ES-I3 (cell line): ENCODE data around the gene CDH23.

Source experiments
- H3K36me3 ChIP-seq: 2 replicates; pipeline ENCODE4 v1.6.1; 2013; ENCODE audit warnings: mild to moderate bottlenecking, low read length, control low read depth, moderate library complexity; ENCODE audit not compliant: insufficient read depth
- H3K4me1 ChIP-seq: 2 replicates; pipeline ENCODE4 v1.6.1; 2013; ENCODE audit warnings: mild to moderate bottlenecking, control low read depth, low read length; ENCODE audit not compliant: insufficient read depth
- H3K9ac ChIP-seq: 2 replicates; pipeline ENCODE4 v1.6.1; 2013; ENCODE audit warnings: low read depth, mild to moderate bottlenecking, low read length, moderate library complexity
- H3K9me3 ChIP-seq: 2 replicates; pipeline ENCODE4 v1.6.1; 2013; ENCODE audit warnings: mild to moderate bottlenecking, low read length, moderate library complexity; ENCODE audit not compliant: control insufficient read depth, insufficient read depth

The CDH23 gene

GRCh38 chr10:71695502-71696476 is 299.1 kb downstream of the CDH23 start:
- Histone ChIP-seq H3K4me1 (no peaks in the 10 kb centered on the region; the same call in 1 of the 2 replicates), H3K36me3 (no peaks in the 10 kb centered on the region), H3K9me3 (no peaks in the 10 kb centered on the region), H3K9ac (no peak overlapping the region)

GRCh38 chr10:71696628-71697326 is 300.1 kb downstream of the CDH23 start:
- Histone ChIP-seq H3K9me3 (no peaks in the 10 kb centered on the region), H3K36me3 (no peaks in the 10 kb centered on the region), H3K9ac (no peak overlapping the region), H3K4me1 (no peaks in the 10 kb centered on the region; the same call in 1 of the 2 replicates)

- no peaks in the 10 kb centered on the region; the same call in 1 of the 2 replicates for H3K4me1 ChIP-seq
- H3K36me3 ChIP-seq = no peaks in the 10 kb centered on the region
- no peak overlapping the region for H3K9ac ChIP-seq
- no peaks in the 10 kb centered on the region for H3K9me3 ChIP-seq
Observed at GRCh38 chr10:71697938-71698709, 301.4 kb downstream of the CDH23 start.

GRCh38 chr10:71698737-71699136 is 302.0 kb downstream of the CDH23 start:
- Histone ChIP-seq H3K4me1 (no peaks in the 10 kb centered on the region; the same call in 1 of the 2 replicates), H3K9ac (no peak overlapping the region), H3K9me3 (no peaks in the 10 kb centered on the region), H3K36me3 (no peaks in the 10 kb centered on the region)

GRCh38 chr10:71700731-71701368 is 304.1 kb downstream of the CDH23 start:
- Histone ChIP-seq H3K4me1 (no peaks in the 10 kb centered on the region; the same call in 1 of the 2 replicates), H3K9ac (no peak overlapping the region), H3K9me3 (no peaks in the 10 kb centered on the region), H3K36me3 (no peaks in the 10 kb centered on the region)

GRCh38 chr10:71701496-71702132 is 304.9 kb downstream of the CDH23 start:
- H3K9me3 ChIP-seq = no peaks in the 10 kb centered on the region
- H3K9ac ChIP-seq = no peak overlapping the region
- no peaks in the 10 kb centered on the region for H3K36me3 ChIP-seq
- no peaks in the 10 kb centered on the region for H3K4me1 ChIP-seq

- no peaks in the 10 kb centered on the region for H3K4me1 ChIP-seq
- no peaks in the 10 kb centered on the region for H3K9me3 ChIP-seq
- no peak overlapping the region for H3K9ac ChIP-seq
- H3K36me3 ChIP-seq = no peaks in the 10 kb centered on the region
Observed at GRCh38 chr10:71703577-71703976, 306.9 kb downstream of the CDH23 start.

- Histone ChIP-seq H3K9ac (no peak overlapping the region), H3K4me1 (no peaks in the 10 kb centered on the region), H3K9me3 (no peaks in the 10 kb centered on the region), H3K36me3 (no peaks in the 10 kb centered on the region)
Observed at GRCh38 chr10:71704816-71705215, 308.1 kb downstream of the CDH23 start.

- no peak overlapping the region for H3K9ac ChIP-seq
- no peaks in the 10 kb centered on the region for H3K9me3 ChIP-seq
- H3K36me3 ChIP-seq = no peaks in the 10 kb centered on the region
- H3K4me1 ChIP-seq = no peaks in the 10 kb centered on the region
Observed at GRCh38 chr10:71705582-71705981, 308.9 kb downstream of the CDH23 start.

- Histone ChIP-seq H3K9ac (no peak overlapping the region), H3K4me1 (no peaks in the 10 kb centered on the region)
Observed at GRCh38 chr10:71706216-71707121, 309.7 kb downstream of the CDH23 start.

GRCh38 chr10:71707240-71707789 is 310.6 kb downstream of the CDH23 start:
- Histone ChIP-seq H3K36me3 (no peaks in the 10 kb centered on the region), H3K4me1 (no peaks in the 10 kb centered on the region), H3K9me3 (no peaks in the 10 kb centered on the region), H3K9ac (no peak overlapping the region)

More at GRCh38 chr10:71706216-71707121, 309.7 kb downstream of the CDH23 start:
- Histone ChIP-seq H3K36me3 (no peaks in the 10 kb centered on the region), H3K9me3 (no peaks in the 10 kb centered on the region)

GRCh38 chr10:71708301-71708703 is 311.6 kb downstream of the CDH23 start:
- peaks cover 4% of the 10 kb centered on the region; the same call in 1 of the 2 replicates for H3K4me1 ChIP-seq
- no peaks in the 10 kb centered on the region for H3K9me3 ChIP-seq
- H3K36me3 ChIP-seq = no peaks in the 10 kb centered on the region
- H3K9ac ChIP-seq = no peak overlapping the region
